ENCODE results near the gene ITPR2. TPM values are rescaled to one million over a fixed set of nuclear protein-coding genes. Genes with fewer than 3 reads are reported as not detected.

ITPR2 gene
- total and polyA plus RNA-seq, 2 of the 8 experiments (the other 6 are each of a cell fraction or from before 2014, with no cell fraction given): 4.1 to 48.3 TPM

DNA sequence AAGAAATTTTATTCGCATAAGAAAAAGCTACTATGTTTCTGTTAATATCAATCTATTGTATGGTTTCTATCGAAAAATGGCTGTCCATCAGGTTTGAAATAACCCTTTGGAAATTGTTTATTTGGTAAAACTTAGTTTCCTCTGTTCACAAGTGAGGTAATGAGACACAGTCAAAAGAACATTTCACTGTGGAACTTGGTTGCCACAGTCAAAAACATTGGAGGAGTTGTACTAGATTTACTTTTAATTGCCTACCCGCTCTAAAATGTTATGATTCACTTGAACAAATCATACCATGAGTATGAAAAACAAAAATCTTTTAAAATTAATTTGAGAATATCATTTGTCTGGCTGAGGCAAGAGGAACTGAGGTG lies 46.5 kb downstream of the ITPR2 start:
- Histone ChIP-seq H2BK12ac (ENCODE audit: low read depth, low read length) (no peak overlapping the region), H2BK20ac (ENCODE audit: low read length) (no peak overlapping the region), H3K9me3 (ENCODE audit: insufficient read depth in 2 of 2, low read depth in 1 of 2, low read length in 1 of 2) (peaks cover 3 to 4% of the 10 kb centered on the region in 2 experiments; a peak in 2 of 4 replicates), H2AFZ (ENCODE audit: low read length) (no peak overlapping the region), H3K4ac (replicated peaks; ENCODE audit: insufficient read length, low read depth, low read length) (no peak overlapping the region), H2AK5ac (ENCODE audit: low read depth, low read length) (no peak overlapping the region), H4K20me1 (replicated peaks in 1 of 2; ENCODE audit: control insufficient read depth in 1 of 2, insufficient read depth in 2 of 2, low read length in 2 of 2) (no peaks in the 10 kb centered on the region), H3K4me2 (ENCODE audit: insufficient read depth in 1 of 2, low read depth in 2 of 2, low read length in 2 of 2) (no peak overlapping the region), H3K4me3 (ENCODE audit: extremely low read depth in 1 of 4, insufficient read depth in 2 of 4, low read depth in 3 of 4, low read length in 4 of 4) (no peak overlapping the region), H3K4me1 (replicated peaks in 1 of 4; ENCODE audit: control insufficient read depth in 3 of 4, insufficient read depth in 4 of 4, low read length in 3 of 4) (no peaks in the 10 kb centered on the region), H3K79me2 (ENCODE audit: control insufficient read depth in 1 of 2, insufficient read depth in 2 of 2, low read length in 2 of 2) (no peaks in the 10 kb centered on the region), H4K91ac (replicated peaks; ENCODE audit: insufficient read length, low read length) (no peak overlapping the region), H3K23ac (ENCODE audit: insufficient read length) (no peak overlapping the region), H3K79me1 (ENCODE audit: low read depth, low read length) (no peaks in the 10 kb centered on the region), H3K23me2 (ENCODE audit: low read depth, low read length) (no peaks in the 10 kb centered on the region), H3K27ac (ENCODE audit: low read depth, low read length) (no peak overlapping the region), H4K5ac (ENCODE audit: insufficient read length, low read depth, low read length) (no peak overlapping the region), H2BK120ac (replicated peaks; ENCODE audit: low read depth, low read length) (no peak overlapping the region), H2BK15ac (ENCODE audit: low read length) (no peak overlapping the region), H3K14ac (ENCODE audit: insufficient read length) (no peak overlapping the region), H3K56ac (replicated peaks; ENCODE audit: insufficient read length, low read depth, low read length) (no peak overlapping the region), H3K9ac (replicated peaks in 1 of 4; ENCODE audit: extremely low read depth in 1 of 4, low read depth in 3 of 4, low read length in 3 of 4) (no peak overlapping the region), H2BK5ac (ENCODE audit: low read depth, low read length) (no peak overlapping the region), H4K8ac (ENCODE audit: extremely low read depth, insufficient read depth, low read length) (no peak overlapping the region), H3K27me3 (replicated peaks in 1 of 4; ENCODE audit: control insufficient read depth in 3 of 4, extremely low read depth in 1 of 4, insufficient read depth in 3 of 4, low read length in 3 of 4) (no peaks in the 10 kb centered on the region), H3K18ac (ENCODE audit: extremely low read depth, low read length) (no peak overlapping the region), H3K36me3 (ENCODE audit: control insufficient read depth in 2 of 4, insufficient read depth in 4 of 4, low read length in 3 of 4) (peaks cover 0 to 6% (median 1%) of the 10 kb centered on the region in 4 experiments; a peak in 2 of 8 replicates)
- FAIRE-seq (no peak), DNase-seq (ENCODE audit: low read depth in 1 of 2, low spot score in 2 of 2) (no peak)
- ChIA-PET POLR2A (ENCODE audit: partially characterized antibody) (no interaction called here), CTCF (ENCODE audit: partially characterized antibody) (interaction anchor here (1.4 kb wide), 1 partner anchor 56 kb away, joined by 3 read pairs; no protein-coding TSS in a partner anchor)
- WGBS, 2 experiments (ENCODE audit: extremely low coverage in 1 of 2, insufficient coverage in 1 of 2, insufficient read length in 1 of 2, insufficient replicate concordance in 2 of 2, low coverage in 1 of 2, low lambda C conversion rate in 2 of 2, missing lambda C conversion rate in 1 of 2): 81% methylated on average over 3 of the region's 3 CpGs; no CpG with 5 or more reads in 1 of the 2 experiments
- no peak for TF ChIP-seq HDAC2 (IDR thresholded peaks at IDR 0.05; ENCODE audit: borderline replicate concordance in 1 of 2, low read depth in 2 of 2, low read length in 2 of 2)
- no peak for TF ChIP-seq NANOG (IDR thresholded peaks at IDR 0.05; ENCODE audit: insufficient read depth, low read depth, low read length, poor library complexity, severe bottlenecking)
- TF ChIP-seq TAF1 (IDR thresholded peaks at IDR 0.05; ENCODE audit: low read depth, low read length): no peak
- TF ChIP-seq ASH2L (IDR thresholded peaks at IDR 0.05; ENCODE audit: low read length): no peak
- TF ChIP-seq FOSL1 (IDR thresholded peaks at IDR 0.05; ENCODE audit: insufficient read depth, low read depth, low read length): no peak
- TF ChIP-seq SP2 (IDR thresholded peaks at IDR 0.05; ENCODE audit: low read length): no peak
- no peak for TF ChIP-seq KDM1A (IDR thresholded peaks at IDR 0.05; ENCODE audit: borderline replicate concordance, low read length)
- TF ChIP-seq, protein P1, sequence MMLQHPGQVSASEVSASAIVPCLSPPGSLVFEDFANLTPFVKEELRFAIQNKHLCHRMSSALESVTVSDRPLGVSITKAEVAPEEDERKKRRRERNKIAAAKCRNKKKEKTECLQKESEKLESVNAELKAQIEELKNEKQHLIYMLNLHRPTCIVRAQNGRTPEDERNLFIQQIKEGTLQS (IDR thresholded peaks at IDR 0.05; ENCODE audit: insufficient read depth, low read depth, low read length): no peak
- no peak for TF ChIP-seq CREB1 (IDR thresholded peaks at IDR 0.05)
- no peak for TF ChIP-seq ATF2 (IDR thresholded peaks at IDR 0.05; ENCODE audit: low read length)
- TF ChIP-seq CHD1 (IDR thresholded peaks at IDR 0.05; ENCODE audit: low read depth, low read length): no peak
- no peak for TF ChIP-seq JUND (IDR thresholded peaks at IDR 0.05; ENCODE audit: low read length)
- no peak for TF ChIP-seq POLR2AphosphoS5 (IDR thresholded peaks at IDR 0.05; ENCODE audit: low read depth, low read length)
